GM23248 (cell line): ENCODE data around the gene BRD2. TPM values are rescaled to one million over a fixed set of nuclear protein-coding genes. Genes with fewer than 3 reads are reported as not detected.

Experiments
- DNase-seq: peaks from one replicate; pipeline ENCODE4 v3.0.0-alpha.2; 2015
- H2AFZ ChIP-seq: fragments of 200-600 bp; sonication (generic); 2 replicates; pipeline ENCODE4 v1.6.1; 2016; ENCODE audit warnings: antibody characterized with exemption
- H3F3A ChIP-seq: fragments of 200-600 bp; sonication (generic); 2 replicates; pipeline ENCODE4 v1.6.1; 2016; ENCODE audit warnings: mild to moderate bottlenecking, antibody characterized with exemption, mixed run types; ENCODE audit not compliant: insufficient read depth
- H3K27ac ChIP-seq: fragments of 200-600 bp; sonication (generic); 2 replicates; pipeline ENCODE4 v1.5.1; 2016; ENCODE audit warnings: mild to moderate bottlenecking
- H3K27me3 ChIP-seq: fragments of 200-600 bp; sonication (generic); replicated peaks from 2 replicates; pipeline ENCODE4 v1.6.1; 2016; ENCODE audit warnings: mild to moderate bottlenecking; ENCODE audit not compliant: insufficient read depth
- H3K36me3 ChIP-seq: fragments of 200-600 bp; sonication (generic); 2 replicates; pipeline ENCODE4 v1.6.1; 2016; ENCODE audit warnings: low read depth, mild to moderate bottlenecking
- H3K4me1 ChIP-seq: fragments of 200-600 bp; sonication (generic); 2 replicates; pipeline ENCODE4 v1.6.1; 2016; ENCODE audit warnings: mild to moderate bottlenecking; ENCODE audit not compliant: insufficient read depth
- H3K4me2 ChIP-seq: fragments of 200-600 bp; sonication (generic); one replicate; pipeline ENCODE4 v1.6.1; 2016; ENCODE audit warnings: mild to moderate bottlenecking; ENCODE audit not compliant: unreplicated experiment
- H3K4me3 ChIP-seq: fragments of 200-600 bp; sonication (generic); 2 replicates; pipeline ENCODE4 v1.5.1; 2016; ENCODE audit warnings: mild to moderate bottlenecking
- H3K79me2 ChIP-seq: fragments of 200-600 bp; sonication (generic); 2 replicates; pipeline ENCODE4 v1.6.1; 2016; ENCODE audit warnings: mild to moderate bottlenecking; ENCODE audit not compliant: insufficient read depth
- H3K9ac ChIP-seq: fragments of 200-600 bp; sonication (generic); 2 replicates; pipeline ENCODE4 v1.6.1; 2016; ENCODE audit warnings: mild to moderate bottlenecking
- H3K9me2 ChIP-seq: fragments of 200-600 bp; sonication (generic); 2 replicates; pipeline ENCODE4 v1.6.1; 2016; ENCODE audit warnings: mixed run types, mild to moderate bottlenecking, moderate library complexity; ENCODE audit not compliant: insufficient read depth
- H3K9me3 ChIP-seq: fragments of 200-600 bp; sonication (generic); one replicate; pipeline ENCODE4 v1.6.1; 2017; ENCODE audit warnings: low read depth
- H4K20me1 ChIP-seq: fragments of 200-600 bp; sonication (generic); 2 replicates; pipeline ENCODE4 v1.6.0; 2016; ENCODE audit not compliant: insufficient read depth
- EZH2 ChIP-seq: fragments of 200-600 bp; sonication (generic); IDR thresholded peaks from 2 replicates; pipeline ENCODE4 v1.6.1; 2018; ENCODE audit warnings: antibody characterized with exemption, mild to moderate bottlenecking; ENCODE audit not compliant: insufficient read depth, poor library complexity, severe bottlenecking
- EZH2phosphoT487 ChIP-seq: fragments of 200-600 bp; sonication (generic); IDR thresholded peaks from 2 replicates; pipeline ENCODE4 v1.6.1; 2018; ENCODE audit warnings: antibody characterized with exemption, moderate library complexity, mild to moderate bottlenecking, low read depth; ENCODE audit not compliant: insufficient read depth
- WGBS, 2 experiments: methylation state at CpG; one replicate each; pipeline ENCODE4 v1.1.6; 2015 to 2017; ENCODE audit warnings: low lambda C conversion rate in 2 of 2, low coverage in 1 of 2; ENCODE audit errors: missing lambda C conversion rate in 2 of 2; 5-methylcytosine and 5-hydroxymethylcytosine counted together
- in situ Hi-C: fragments of 300-500 bp; cut with MboI; formaldehyde crosslinking; loops from 2 replicates; pipeline ENCODE4 v1.15.0; 2020
- polyA plus RNA-seq: library from polyadenylated mRNA; unstranded; fragments of >200 nt; fragmentation: Nextera tagmentation; extraction: Ambion mirVana; gene quantifications from 2 replicates; pipeline ENCODE4 v1.2.1, GENCODE V29; 2016
- total RNA-seq: library from RNA; depleted of rRNA; stranded (reverse); fragments of >200 nt; shearing (Covaris generic); gene quantifications from 2 replicates; pipeline ENCODE4 v1.2.3, GENCODE V29; 2014

Gene BRD2
- total and polyA plus RNA-seq, 2 experiments from 2014 or later, result 85.4 to 105 TPM

DNA sequence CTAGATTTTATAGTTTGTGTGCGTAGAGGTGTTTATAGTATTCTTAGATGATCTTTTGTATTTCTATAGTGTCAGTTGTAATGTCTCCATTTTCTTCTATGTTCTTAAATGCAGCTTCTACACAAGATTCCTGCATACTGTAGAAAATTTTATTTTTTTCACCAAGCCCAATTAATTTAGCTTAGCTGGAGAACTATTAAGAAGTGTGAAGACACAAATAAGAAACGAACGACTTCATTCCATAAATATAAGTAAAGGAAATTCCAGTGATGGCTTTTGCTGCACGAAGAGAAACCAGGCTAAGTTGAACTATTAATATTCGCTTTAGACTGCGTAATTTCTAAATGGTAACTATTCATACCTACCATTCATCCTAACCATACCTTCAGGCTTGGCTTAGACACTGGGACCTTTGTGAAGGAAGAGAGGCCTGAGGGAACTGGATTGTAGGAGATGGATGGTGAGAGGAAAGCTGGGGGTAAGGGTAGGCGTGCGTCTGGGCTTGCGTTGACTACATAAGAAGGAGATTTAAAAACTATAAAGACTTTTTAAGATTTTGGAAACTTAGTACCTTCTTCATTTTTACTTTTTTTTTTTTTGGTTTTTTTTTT, 25.1 kb downstream of the BRD2 start:
- Histone ChIP-seq H3K9ac (no peak overlapping the region), H3K9me3 (no peaks in the 10 kb centered on the region), H2AFZ (no peak overlapping the region), H3K79me2 (no peaks in the 10 kb centered on the region), H3K36me3 (no peaks in the 10 kb centered on the region), H3K27me3 (peaks cover 40% of the 10 kb centered on the region; the same call in 1 of the 2 replicates), H3K9me2 (no peaks in the 10 kb centered on the region), H3K4me3 (no peak overlapping the region), H3K27ac (no peak overlapping the region), H3K4me1 (no peaks in the 10 kb centered on the region), H3K4me2 (no peak overlapping the region), H3F3A (no peaks in the 10 kb centered on the region), H4K20me1 (no peaks in the 10 kb centered on the region)
- in situ Hi-C loops, result no loop called here
- WGBS, 2 experiments, result 79 to 85% methylated on average over 9 of the region's 9 CpGs
- DNase-seq, result no peak
- TF ChIP-seq EZH2 (no peak), EZH2phosphoT487 (no peak)

DNA sequence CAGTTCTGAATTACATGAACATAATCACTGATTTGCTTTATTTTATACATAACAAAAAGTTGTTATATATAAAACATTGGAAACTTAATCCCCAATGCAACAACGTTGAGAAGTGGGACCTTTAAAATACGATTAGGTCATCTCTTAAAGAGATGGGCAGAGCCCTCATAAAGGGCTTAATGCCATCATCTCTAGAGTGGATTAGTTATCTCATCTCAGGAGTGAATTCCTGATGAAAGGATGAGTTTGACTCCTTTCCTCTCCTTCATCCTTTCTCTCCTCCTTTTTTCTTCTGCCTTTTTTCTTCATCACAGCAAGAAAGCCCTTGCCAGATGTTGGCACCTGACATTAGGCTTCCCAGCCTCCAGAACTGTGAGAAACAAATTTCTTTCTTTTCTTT, 27.1 kb downstream of the BRD2 start:
- Histone ChIP-seq H2AFZ (no peak overlapping the region), H3K4me2 (no peak overlapping the region), H3K4me3 (no peak overlapping the region), H3K36me3 (no peaks in the 10 kb centered on the region), H3K9me2 (no peaks in the 10 kb centered on the region), H3K79me2 (no peaks in the 10 kb centered on the region), H3K9ac (no peak overlapping the region), H3K9me3 (no peaks in the 10 kb centered on the region), H3K27ac (no peak overlapping the region), H3F3A (no peaks in the 10 kb centered on the region), H3K4me1 (no peaks in the 10 kb centered on the region), H4K20me1 (no peaks in the 10 kb centered on the region), H3K27me3 (peaks cover 40% of the 10 kb centered on the region; the same call in 1 of the 2 replicates)
- TF ChIP-seq EZH2phosphoT487 (no peak), EZH2 (no peak)
- no peak for DNase-seq
- WGBS, 2 experiments, result 6 to 13% methylated on average over 2 of the region's 2 CpGs
- in situ Hi-C loops, result no loop called here

DNA sequence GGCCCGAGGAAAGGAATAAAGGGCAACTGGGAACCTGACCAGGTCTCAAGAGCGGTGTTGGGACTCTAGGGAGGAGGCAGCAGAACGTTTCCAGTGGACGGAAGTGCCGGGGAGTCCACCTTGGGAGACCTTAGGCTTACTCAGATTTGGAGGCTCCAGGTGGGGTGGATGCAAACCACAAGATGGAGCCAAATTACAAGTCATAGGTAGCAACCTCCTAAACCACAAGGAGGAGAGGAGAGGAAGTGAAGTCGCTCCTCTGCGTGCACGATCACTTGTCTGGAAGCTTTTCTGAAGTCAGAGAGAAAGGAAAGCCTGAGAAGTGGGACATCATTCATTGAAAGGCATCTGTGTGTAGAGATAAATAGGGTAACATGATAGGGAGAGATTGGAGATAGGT, 31.7 kb downstream of the BRD2 start:
- peaks cover 66% of the 10 kb centered on the region for H3K27me3 ChIP-seq
- H3K27ac ChIP-seq, result no peak overlapping the region
- no peak overlapping the region for H3K9ac ChIP-seq
- no peak overlapping the region for H2AFZ ChIP-seq
- H3K9me3 ChIP-seq, result no peaks in the 10 kb centered on the region
- DNase-seq, result no peak
- TF ChIP-seq EZH2, result no peak
- no peak for TF ChIP-seq EZH2phosphoT487
- no peaks in the 10 kb centered on the region for H3K4me1 ChIP-seq
- WGBS, 2 experiments, result 75 to 78% methylated on average over 8 of the region's 8 CpGs
- no peaks in the 10 kb centered on the region for H3F3A ChIP-seq
- H3K4me3 ChIP-seq, result no peak overlapping the region
- no peaks in the 10 kb centered on the region for H3K9me2 ChIP-seq
- in situ Hi-C loops, result no loop called here
- no peaks in the 10 kb centered on the region for H3K36me3 ChIP-seq
- H3K79me2 ChIP-seq, result no peaks in the 10 kb centered on the region
- no peak overlapping the region for H3K4me2 ChIP-seq
- H4K20me1 ChIP-seq, result no peaks in the 10 kb centered on the region

DNA sequence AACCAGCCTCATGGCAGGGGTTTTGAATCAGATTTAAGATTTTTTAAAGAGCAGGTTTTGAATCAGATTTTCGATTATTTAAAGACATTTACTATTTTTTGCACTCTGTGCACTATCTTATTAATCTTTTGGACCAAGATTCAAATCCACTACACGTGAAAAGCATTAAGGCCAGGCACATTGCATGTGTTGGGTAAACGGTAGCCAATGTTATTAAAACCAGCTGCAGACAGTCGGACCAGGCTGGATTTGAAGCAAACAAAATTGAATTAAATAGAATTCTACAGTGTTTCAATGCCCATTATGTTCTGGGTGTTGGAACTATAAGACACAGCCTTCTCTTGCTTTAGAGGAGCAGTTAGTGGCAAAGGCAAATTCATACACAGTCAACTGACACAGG, 33.3 kb downstream of the BRD2 start:
- Histone ChIP-seq H3K4me1 (no peaks in the 10 kb centered on the region), H3K27me3 (peaks cover 60% of the 10 kb centered on the region), H3K79me2 (no peaks in the 10 kb centered on the region), H3K4me3 (no peak overlapping the region), H3K9me2 (no peaks in the 10 kb centered on the region), H3K27ac (no peak overlapping the region), H3K4me2 (no peak overlapping the region), H3K9me3 (no peaks in the 10 kb centered on the region), H3K36me3 (no peaks in the 10 kb centered on the region), H3K9ac (no peak overlapping the region), H4K20me1 (no peaks in the 10 kb centered on the region), H3F3A (no peaks in the 10 kb centered on the region), H2AFZ (no peak overlapping the region)
- in situ Hi-C loops, result no loop called here
- WGBS, 2 experiments, result 2 to 4% methylated on average over 4 of the region's 4 CpGs
- DNase-seq, result no peak
- TF ChIP-seq EZH2phosphoT487 (no peak), EZH2 (no peak)
